ENCODE results near the gene GFPT2.

GFPT2 gene

DNA sequence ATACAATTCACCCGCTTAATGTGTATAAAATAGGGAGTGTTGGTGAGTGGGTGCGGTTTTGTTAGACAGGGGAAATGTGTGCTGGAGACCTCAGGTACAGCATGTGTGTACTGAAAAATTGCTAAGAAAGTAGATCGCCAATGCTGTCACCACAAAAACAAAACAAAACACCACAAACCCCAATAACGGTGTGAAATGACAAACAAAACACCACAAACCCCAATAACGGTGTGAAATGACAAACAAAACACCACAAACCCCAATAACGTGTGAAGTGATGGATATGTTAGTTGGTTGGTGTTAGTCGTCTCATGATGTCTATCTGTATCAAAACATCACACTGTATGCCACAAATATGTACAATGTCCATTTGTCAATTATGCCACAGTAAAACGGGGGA, 14.2 kb upstream of the GFPT2 start:
- TF ChIP-seq EZH2 (IDR thresholded peaks at IDR 0.05; ENCODE audit: borderline replicate concordance, low read depth, low read length, severe bottlenecking), result no peak
- TF ChIP-seq, protein P1, sequence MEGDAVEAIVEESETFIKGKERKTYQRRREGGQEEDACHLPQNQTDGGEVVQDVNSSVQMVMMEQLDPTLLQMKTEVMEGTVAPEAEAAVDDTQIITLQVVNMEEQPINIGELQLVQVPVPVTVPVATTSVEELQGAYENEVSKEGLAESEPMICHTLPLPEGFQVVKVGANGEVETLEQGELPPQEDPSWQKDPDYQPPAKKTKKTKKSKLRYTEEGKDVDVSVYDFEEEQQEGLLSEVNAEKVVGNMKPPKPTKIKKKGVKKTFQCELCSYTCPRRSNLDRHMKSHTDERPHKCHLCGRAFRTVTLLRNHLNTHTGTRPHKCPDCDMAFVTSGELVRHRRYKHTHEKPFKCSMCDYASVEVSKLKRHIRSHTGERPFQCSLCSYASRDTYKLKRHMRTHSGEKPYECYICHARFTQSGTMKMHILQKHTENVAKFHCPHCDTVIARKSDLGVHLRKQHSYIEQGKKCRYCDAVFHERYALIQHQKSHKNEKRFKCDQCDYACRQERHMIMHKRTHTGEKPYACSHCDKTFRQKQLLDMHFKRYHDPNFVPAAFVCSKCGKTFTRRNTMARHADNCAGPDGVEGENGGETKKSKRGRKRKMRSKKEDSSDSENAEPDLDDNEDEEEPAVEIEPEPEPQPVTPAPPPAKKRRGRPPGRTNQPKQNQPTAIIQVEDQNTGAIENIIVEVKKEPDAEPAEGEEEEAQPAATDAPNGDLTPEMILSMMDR (IDR thresholded peaks at IDR 0.05; ENCODE audit: borderline replicate concordance, extremely low read depth, low read length, poor library complexity, severe bottlenecking), result no peak
- Histone ChIP-seq H3K9ac (ENCODE audit: low read depth, low read length) (no peak overlapping the region), H3K4me1 (ENCODE audit: insufficient read depth, low read length) (no peaks in the 10 kb centered on the region), H2AFZ (ENCODE audit: low read depth, low read length) (no peak overlapping the region), H3K36me3 (ENCODE audit: insufficient read depth, low read length) (no peaks in the 10 kb centered on the region), H3K4me3 (ENCODE audit: low read depth in 1 of 2, low read length in 2 of 2) (no peak overlapping the region), H3K9me3 (ENCODE audit: insufficient read depth, low read length, severe bottlenecking) (no peaks in the 10 kb centered on the region), H4K20me1 (ENCODE audit: insufficient read depth, low read length) (no peaks in the 10 kb centered on the region), H3K4me2 (ENCODE audit: insufficient read depth, low read length) (no peak overlapping the region), H3K27me3 (ENCODE audit: insufficient read depth, low read length, poor library complexity) (no peaks in the 10 kb centered on the region), H3K79me2 (ENCODE audit: insufficient read depth, low read length) (no peaks in the 10 kb centered on the region), H3K27ac (ENCODE audit: low read length) (no peak overlapping the region)
- no peak for DNase-seq
- ATAC-seq (ENCODE audit: insufficient read depth, low read depth), result no peak

DNA sequence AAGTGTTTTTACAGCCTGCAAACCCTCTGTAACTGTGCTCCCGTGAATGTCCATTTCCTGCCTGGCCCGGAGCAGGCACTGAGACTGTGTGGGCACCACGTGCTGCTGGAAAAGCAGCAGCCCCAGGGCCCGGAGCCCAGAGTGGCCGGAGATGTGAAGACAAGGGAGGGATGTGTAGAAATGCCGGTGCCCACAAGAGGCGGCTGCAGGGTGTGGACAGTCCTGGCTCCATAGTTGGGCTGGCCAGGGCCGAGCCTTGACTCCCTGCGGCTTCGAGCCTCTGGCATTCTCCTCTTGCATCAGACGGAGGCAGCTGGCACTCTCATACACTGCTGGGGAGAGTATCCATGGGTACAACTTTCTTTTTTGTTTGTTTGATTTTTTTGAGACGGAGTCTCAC, 13.2 kb upstream of the GFPT2 start:
- Histone ChIP-seq H3K9ac (ENCODE audit: low read depth, low read length) (no peak overlapping the region), H3K4me2 (ENCODE audit: insufficient read depth, low read length) (no peak overlapping the region), H3K79me2 (ENCODE audit: insufficient read depth, low read length) (no peaks in the 10 kb centered on the region), H2AFZ (ENCODE audit: low read depth, low read length) (no peak overlapping the region), H3K4me1 (ENCODE audit: insufficient read depth, low read length) (no peaks in the 10 kb centered on the region), H3K27ac (ENCODE audit: low read length) (no peak overlapping the region), H3K27me3 (ENCODE audit: insufficient read depth, low read length, poor library complexity) (no peaks in the 10 kb centered on the region), H3K36me3 (ENCODE audit: insufficient read depth, low read length) (no peaks in the 10 kb centered on the region), H3K4me3 (ENCODE audit: low read depth in 1 of 2, low read length in 2 of 2) (no peak overlapping the region), H4K20me1 (ENCODE audit: insufficient read depth, low read length) (no peaks in the 10 kb centered on the region), H3K9me3 (ENCODE audit: insufficient read depth, low read length, severe bottlenecking) (no peaks in the 10 kb centered on the region)
- DNase-seq, result no peak
- TF ChIP-seq, protein P1 (IDR thresholded peaks at IDR 0.05; ENCODE audit: borderline replicate concordance, extremely low read depth, low read length, poor library complexity, severe bottlenecking), result no peak
- no peak for TF ChIP-seq EZH2 (IDR thresholded peaks at IDR 0.05; ENCODE audit: borderline replicate concordance, low read depth, low read length, severe bottlenecking)
- ATAC-seq (ENCODE audit: insufficient read depth, low read depth), result no peak

DNA sequence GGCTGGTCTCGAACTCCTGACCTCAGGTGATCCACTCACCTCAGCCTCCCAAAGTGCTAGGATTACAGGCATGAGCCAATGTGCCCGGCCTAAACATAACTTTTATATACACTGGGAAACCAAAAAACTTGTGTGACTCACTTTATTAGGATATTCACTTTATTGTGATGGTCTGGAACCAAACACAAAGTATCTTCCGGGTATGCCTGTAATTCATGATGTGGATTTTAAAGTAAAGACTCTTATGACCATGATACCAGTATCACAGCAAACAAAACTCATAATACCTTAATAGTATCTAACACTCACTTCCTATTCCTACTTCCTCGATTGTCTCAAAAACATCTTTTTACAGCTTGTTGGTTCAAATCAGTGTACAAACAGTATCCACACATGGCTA, 12.7 kb upstream of the GFPT2 start:
- no peak overlapping the region for H2AFZ ChIP-seq (ENCODE audit: low read depth, low read length)
- no peaks in the 10 kb centered on the region for H3K36me3 ChIP-seq (ENCODE audit: insufficient read depth, low read length)
- no peaks in the 10 kb centered on the region for H3K9me3 ChIP-seq (ENCODE audit: insufficient read depth, low read length, severe bottlenecking)
- no peak overlapping the region for H3K4me3 ChIP-seq (ENCODE audit: low read depth in 1 of 2, low read length in 2 of 2)
- H3K9ac ChIP-seq (ENCODE audit: low read depth, low read length), result no peak overlapping the region
- DNase-seq (no peak), ATAC-seq (ENCODE audit: insufficient read depth, low read depth) (no peak)
- no peaks in the 10 kb centered on the region for H3K79me2 ChIP-seq (ENCODE audit: insufficient read depth, low read length)
- no peaks in the 10 kb centered on the region for H3K27me3 ChIP-seq (ENCODE audit: insufficient read depth, low read length, poor library complexity)
- H4K20me1 ChIP-seq (ENCODE audit: insufficient read depth, low read length), result no peaks in the 10 kb centered on the region
- H3K4me2 ChIP-seq (ENCODE audit: insufficient read depth, low read length), result no peak overlapping the region
- no peak for TF ChIP-seq EZH2 (IDR thresholded peaks at IDR 0.05; ENCODE audit: borderline replicate concordance, low read depth, low read length, severe bottlenecking)
- TF ChIP-seq, protein P1 (IDR thresholded peaks at IDR 0.05; ENCODE audit: borderline replicate concordance, extremely low read depth, low read length, poor library complexity, severe bottlenecking), result no peak
- no peak overlapping the region for H3K27ac ChIP-seq (ENCODE audit: low read length)
- H3K4me1 ChIP-seq (ENCODE audit: insufficient read depth, low read length), result no peaks in the 10 kb centered on the region

DNA sequence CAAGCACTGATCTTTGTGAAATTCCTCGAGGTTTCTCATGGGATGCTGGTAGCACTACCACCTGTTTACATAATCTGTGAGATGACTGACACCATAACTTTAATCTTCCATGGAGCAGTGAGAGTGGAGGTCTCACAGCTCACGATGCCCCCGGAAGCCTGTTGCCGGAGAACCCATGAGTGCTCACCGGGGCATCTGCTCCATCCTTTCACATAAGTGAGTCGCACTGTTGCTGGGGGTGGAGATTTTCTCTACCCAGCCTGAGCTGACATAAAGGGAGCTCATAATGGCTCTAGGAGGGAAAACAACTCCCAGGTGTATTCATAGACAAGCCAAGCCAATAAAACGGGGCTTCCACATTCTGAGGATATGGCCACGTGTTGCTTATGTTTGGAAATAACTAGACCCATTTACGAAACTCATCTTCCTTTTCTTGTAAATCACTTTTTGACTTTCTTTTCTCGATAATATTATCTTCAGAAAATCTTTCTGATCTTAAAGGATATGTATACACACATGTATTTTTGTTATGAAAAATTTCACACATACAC, 11.2 kb upstream of the GFPT2 start:
- Histone ChIP-seq H3K79me2 (ENCODE audit: insufficient read depth, low read length) (no peaks in the 10 kb centered on the region), H4K20me1 (ENCODE audit: insufficient read depth, low read length) (no peaks in the 10 kb centered on the region), H3K27me3 (ENCODE audit: insufficient read depth, low read length, poor library complexity) (no peaks in the 10 kb centered on the region), H3K9ac (ENCODE audit: low read depth, low read length) (no peak overlapping the region), H3K4me3 (ENCODE audit: low read depth in 1 of 2, low read length in 2 of 2) (no peak overlapping the region), H3K4me2 (ENCODE audit: insufficient read depth, low read length) (no peak overlapping the region), H3K36me3 (ENCODE audit: insufficient read depth, low read length) (no peaks in the 10 kb centered on the region), H3K9me3 (ENCODE audit: insufficient read depth, low read length, severe bottlenecking) (no peaks in the 10 kb centered on the region), H3K4me1 (ENCODE audit: insufficient read depth, low read length) (no peaks in the 10 kb centered on the region), H3K27ac (ENCODE audit: low read length) (no peak overlapping the region), H2AFZ (ENCODE audit: low read depth, low read length) (no peak overlapping the region)
- no peak for TF ChIP-seq EZH2 (IDR thresholded peaks at IDR 0.05; ENCODE audit: borderline replicate concordance, low read depth, low read length, severe bottlenecking)
- TF ChIP-seq, protein P1 (IDR thresholded peaks at IDR 0.05; ENCODE audit: borderline replicate concordance, extremely low read depth, low read length, poor library complexity, severe bottlenecking), result no peak
- ATAC-seq (ENCODE audit: insufficient read depth, low read depth), result no peak
- DNase-seq, result no peak

All from DND-41 (cell line).